Stimulated activated CD4-positive, alpha-beta T cell treated with anti-CD3 and anti-CD28 coated beads, TNF-alpha, amount 100 ng/mL, for 1 hour (primary cell): ENCODE data around the gene FUS.

ENCODE experiments used
- DNase-seq, 3 donors: peaks; one replicate each; pipeline ENCODE4 v3.0.0-alpha.2; 2020; ENCODE audit warnings: low read depth in 3 of 3, low spot score in 1 of 3

Gene FUS

DNA sequence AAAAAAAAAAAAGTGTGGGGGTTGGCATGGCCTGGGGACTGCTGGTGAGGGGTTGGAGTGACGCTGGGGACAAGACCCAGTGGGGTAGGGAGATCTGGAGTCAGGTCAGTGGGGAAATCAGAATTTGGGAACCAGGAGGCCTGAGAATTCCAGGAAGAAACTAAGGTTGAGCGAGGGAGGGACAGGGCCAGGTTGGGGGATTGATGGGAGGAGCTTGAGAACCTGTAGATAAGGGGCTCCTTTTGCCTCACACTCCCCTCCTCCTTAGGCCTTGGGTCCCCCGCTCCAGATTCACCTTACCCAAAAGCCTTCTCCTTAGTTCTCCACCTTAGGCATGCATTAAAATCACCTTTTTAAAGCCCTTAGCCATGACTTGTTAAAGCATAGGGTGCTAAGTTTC lies 45.3 kb downstream of the FUS start:
- DNase-seq: no peak

- DNase-seq: no peak
Observed at GRCh38 chr16:31228206-31228605, 48.3 kb downstream of the FUS start.

DNA sequence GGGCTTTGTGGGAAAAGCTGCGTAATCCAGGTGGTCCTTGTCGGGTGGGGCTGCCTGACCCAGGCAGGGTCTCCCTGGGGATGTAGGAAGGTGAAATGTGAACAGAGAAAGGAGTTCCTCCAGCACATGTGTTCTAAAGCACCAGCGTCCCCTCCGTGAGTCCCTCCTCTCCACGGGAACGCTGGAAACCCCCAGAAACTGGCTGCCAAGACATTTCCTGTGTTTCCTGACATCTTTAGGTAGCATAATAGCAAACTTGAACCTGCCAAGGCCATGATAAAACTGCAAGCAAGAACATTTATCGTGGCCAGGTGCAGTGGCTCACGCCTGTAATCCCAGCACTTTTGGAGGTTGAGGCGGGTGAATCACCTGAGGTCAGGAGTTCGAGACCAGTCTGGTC lies 49.6 kb downstream of the FUS start:
- no peak for DNase-seq

GRCh38 chr16:31238041-31238440 lies 58.1 kb downstream of the FUS start:
- DNase-seq: no peak
